ENCODE results near the gene SRRD. TPM values are rescaled to one million over a fixed set of nuclear protein-coding genes. Genes with fewer than 3 reads are reported as not detected.
A peak's percentile ranks its signal among the peaks of the same experiment; 100 is the strongest.

Gene SRRD
- total and polyA plus RNA-seq, 2 of the 13 experiments (the other 11 are each of a cell fraction or from before 2014, with no cell fraction given) = 22.8 to 36.6 TPM

- TF ChIP-seq, protein P1, sequence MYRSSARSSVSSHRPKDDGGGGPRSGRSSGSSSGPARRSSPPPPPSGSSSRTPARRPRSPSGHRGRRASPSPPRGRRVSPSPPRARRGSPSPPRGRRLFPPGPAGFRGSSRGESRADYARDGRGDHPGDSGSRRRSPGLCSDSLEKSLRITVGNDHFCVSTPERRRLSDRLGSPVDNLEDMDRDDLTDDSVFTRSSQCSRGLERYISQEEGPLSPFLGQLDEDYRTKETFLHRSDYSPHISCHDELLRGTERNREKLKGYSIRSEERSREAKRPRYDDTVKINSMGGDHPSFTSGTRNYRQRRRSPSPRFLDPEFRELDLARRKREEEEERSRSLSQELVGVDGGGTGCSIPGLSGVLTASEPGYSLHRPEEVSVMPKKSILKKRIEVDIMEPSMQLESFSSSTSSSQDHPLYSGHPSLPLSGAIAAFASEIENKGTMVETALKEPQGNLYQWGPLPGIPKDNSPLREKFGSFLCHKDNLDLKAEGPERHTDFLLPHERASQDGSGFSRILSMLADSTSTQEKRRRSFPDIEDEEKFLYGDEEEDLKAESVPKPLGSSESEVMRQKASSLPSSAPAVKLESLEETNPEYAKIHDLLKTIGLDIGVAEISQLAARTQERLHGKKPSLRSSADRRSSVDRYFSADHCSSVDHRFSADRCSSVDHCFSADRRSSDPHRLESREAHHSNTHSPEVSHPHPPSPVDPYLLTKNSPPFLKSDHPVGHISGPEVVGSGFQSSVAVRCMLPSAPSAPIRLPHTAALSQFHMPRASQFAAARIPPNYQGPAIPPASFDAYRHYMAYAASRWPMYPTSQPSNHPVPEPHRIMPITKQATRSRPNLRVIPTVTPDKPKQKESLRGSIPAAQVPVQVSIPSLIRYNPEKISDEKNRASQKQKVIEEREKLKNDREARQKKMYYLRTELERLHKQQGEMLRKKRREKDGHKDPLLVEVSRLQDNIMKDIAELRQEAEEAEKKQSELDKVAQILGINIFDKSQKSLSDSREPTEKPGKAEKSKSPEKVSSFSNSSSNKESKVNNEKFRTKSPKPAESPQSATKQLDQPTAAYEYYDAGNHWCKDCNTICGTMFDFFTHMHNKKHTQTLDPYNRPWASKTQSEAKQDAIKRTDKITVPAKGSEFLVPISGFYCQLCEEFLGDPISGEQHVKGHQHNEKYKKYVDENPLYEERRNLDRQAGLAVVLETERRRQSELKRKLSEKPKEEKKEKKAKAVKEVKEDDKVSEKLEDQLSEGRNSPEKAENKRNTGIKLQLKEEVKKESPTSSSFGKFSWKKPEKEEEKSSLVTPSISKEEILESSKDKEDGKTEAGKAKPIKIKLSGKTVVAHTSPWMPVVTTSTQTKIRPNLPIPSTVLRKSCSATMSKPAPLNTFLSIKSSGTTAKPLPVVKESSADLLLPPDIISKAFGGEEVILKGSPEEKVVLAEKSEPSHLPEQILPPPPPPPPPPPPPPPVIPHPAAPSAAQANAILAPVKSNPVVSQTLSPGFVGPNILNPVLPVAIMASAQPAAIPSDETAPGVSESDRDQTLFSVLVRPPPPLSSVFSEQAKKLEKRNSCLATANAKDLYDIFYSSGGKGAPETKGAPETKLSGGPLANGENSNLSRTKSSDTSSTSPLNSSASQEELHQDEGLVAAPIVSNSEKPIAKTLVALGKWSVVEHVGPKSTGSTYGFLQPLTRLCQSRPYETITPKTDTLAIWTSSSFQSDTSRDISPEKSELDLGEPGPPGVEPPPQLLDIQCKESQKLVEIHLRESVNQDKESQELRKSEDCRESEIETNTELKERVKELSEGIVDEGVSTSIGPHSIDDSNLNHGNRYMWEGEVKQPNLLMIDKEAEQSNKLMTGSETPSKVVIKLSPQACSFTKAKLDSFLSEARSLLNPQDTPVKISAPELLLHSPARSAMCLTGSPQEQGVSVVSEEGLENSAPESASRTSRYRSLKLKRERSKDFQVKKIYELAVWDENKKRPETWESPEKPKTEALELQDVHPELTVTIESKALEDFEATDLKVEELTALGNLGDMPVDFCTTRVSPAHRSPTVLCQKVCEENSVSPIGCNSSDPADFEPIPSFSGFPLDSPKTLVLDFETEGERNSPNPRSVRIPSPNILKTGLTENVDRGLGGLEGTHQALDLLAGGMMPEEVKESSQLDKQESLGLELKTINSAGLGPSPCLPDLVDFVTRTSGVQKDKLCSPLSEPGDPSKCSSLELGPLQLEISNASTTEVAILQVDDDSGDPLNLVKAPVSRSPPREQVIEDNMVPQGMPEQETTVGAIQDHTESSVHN (CRISPR knock-in tag; IDR thresholded peaks at IDR 0.05) = peak; percentile 59; the same call in 1 of the 2 replicates
- 0 out of 2 replicates have a peak, but pooled peaks have one; percentile 53 for TF ChIP-seq MED13 (CRISPR knock-in tag; IDR thresholded peaks at IDR 0.05)
- TF ChIP-seq ZC3H13 (CRISPR knock-in tag; IDR thresholded peaks at IDR 0.05) = no peak
- no peak for TF ChIP-seq ZNF660 (CRISPR knock-in tag; IDR thresholded peaks at IDR 0.05; ENCODE audit: borderline replicate concordance, low read depth)
- TF ChIP-seq GATAD2A (CRISPR knock-in tag; IDR thresholded peaks at IDR 0.05) = peak; percentile 47
- TF ChIP-seq, protein P2, sequence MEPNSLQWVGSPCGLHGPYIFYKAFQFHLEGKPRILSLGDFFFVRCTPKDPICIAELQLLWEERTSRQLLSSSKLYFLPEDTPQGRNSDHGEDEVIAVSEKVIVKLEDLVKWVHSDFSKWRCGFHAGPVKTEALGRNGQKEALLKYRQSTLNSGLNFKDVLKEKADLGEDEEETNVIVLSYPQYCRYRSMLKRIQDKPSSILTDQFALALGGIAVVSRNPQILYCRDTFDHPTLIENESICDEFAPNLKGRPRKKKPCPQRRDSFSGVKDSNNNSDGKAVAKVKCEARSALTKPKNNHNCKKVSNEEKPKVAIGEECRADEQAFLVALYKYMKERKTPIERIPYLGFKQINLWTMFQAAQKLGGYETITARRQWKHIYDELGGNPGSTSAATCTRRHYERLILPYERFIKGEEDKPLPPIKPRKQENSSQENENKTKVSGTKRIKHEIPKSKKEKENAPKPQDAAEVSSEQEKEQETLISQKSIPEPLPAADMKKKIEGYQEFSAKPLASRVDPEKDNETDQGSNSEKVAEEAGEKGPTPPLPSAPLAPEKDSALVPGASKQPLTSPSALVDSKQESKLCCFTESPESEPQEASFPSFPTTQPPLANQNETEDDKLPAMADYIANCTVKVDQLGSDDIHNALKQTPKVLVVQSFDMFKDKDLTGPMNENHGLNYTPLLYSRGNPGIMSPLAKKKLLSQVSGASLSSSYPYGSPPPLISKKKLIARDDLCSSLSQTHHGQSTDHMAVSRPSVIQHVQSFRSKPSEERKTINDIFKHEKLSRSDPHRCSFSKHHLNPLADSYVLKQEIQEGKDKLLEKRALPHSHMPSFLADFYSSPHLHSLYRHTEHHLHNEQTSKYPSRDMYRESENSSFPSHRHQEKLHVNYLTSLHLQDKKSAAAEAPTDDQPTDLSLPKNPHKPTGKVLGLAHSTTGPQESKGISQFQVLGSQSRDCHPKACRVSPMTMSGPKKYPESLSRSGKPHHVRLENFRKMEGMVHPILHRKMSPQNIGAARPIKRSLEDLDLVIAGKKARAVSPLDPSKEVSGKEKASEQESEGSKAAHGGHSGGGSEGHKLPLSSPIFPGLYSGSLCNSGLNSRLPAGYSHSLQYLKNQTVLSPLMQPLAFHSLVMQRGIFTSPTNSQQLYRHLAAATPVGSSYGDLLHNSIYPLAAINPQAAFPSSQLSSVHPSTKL (CRISPR knock-in tag; IDR thresholded peaks at IDR 0.05) = peak; percentile 56; the same call in 1 of the 2 replicates
- no peak for TF ChIP-seq HNRNPH1 (optimal IDR thresholded peaks at IDR 0.05; ENCODE audit: low read depth, low read length)
- TF ChIP-seq U2AF1 (optimal IDR thresholded peaks at IDR 0.05; ENCODE audit: low read depth, low read length) = peak; percentile 77
- peak; percentile 90 for TF ChIP-seq ZNF761 (CRISPR knock-in tag; conservative IDR thresholded peaks at IDR 0.05)
- TF ChIP-seq ZBTB3 (CRISPR knock-in tag; IDR thresholded peaks at IDR 0.05; ENCODE audit: borderline replicate concordance, low read depth) = peak; percentile 81; the same call in 1 of the 2 replicates
- no peak for TF ChIP-seq ZNF720 (CRISPR knock-in tag; IDR thresholded peaks at IDR 0.05)
- peak; percentile 82; the same call in 1 of the 2 replicates for TF ChIP-seq ZNF619 (CRISPR knock-in tag; IDR thresholded peaks at IDR 0.05)
- TF ChIP-seq, protein P3, sequence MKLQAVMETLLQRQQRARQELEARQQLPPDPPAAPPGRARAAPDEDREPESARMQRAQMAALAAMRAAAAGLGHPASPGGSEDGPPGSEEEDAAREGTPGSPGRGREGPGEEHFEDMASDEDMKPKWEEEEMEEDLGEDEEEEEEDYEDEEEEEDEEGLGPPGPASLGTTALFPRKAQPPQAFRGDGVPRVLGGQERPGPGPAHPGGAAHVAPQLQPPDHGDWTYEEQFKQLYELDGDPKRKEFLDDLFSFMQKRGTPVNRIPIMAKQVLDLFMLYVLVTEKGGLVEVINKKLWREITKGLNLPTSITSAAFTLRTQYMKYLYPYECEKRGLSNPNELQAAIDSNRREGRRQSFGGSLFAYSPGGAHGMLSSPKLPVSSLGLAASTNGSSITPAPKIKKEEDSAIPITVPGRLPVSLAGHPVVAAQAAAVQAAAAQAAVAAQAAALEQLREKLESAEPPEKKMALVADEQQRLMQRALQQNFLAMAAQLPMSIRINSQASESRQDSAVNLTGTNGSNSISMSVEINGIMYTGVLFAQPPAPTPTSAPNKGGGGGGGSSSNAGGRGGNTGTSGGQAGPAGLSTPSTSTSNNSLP (IDR thresholded peaks at IDR 0.05; ENCODE audit: low read depth, low read length) = 0 out of 2 replicates have a peak, but pooled peaks have one; percentile 21
Observed at GRCh38 chr22:26512149-26512793, 28.6 kb downstream of the SRRD start, which contains the start of gene TFIP11 (continued).
